GM12878 (cell line): ENCODE results near the gene PRKCB. TPM values are rescaled to one million over a fixed set of nuclear protein-coding genes. Genes with fewer than 3 reads are reported as not detected.

Source experiments
- ATAC-seq: fragments of 200-7000 bp; cut with Tn5 transposase; 3 replicates; pipeline ENCODE4 v1.9.1; 2020; ENCODE audit warnings: mild to moderate bottlenecking, moderate library complexity
- BruUV-seq: library from RNA; stranded (reverse); fragments of 400-500 nt; replicated peaks from 2 replicates; lab custom pipeline; 2021; lab: Mats Ljungman, UMichigan
- CTCF ChIA-PET: fragments of 300-600 bp; sonication (Branson Sonifier 250); formaldehyde crosslinking; extraction: SDS; loops from one replicate; lab custom pipeline; 2021; ENCODE audit warnings: inconsistent platforms; lab: Yijun Ruan, JAX
- POLR2A ChIA-PET: fragments of 350-600 bp; formaldehyde crosslinking; extraction: SDS; loops from one replicate; lab custom pipeline; 2021; ENCODE audit warnings: inconsistent platforms; lab: Charles Lee
- RAD21 ChIA-PET: fragments of 300-600 bp; sonication (Branson Sonifier 250); formaldehyde crosslinking; loops from one replicate; lab custom pipeline; 2023; ENCODE audit warnings: antibody characterized with exemption; ENCODE audit not compliant: unreplicated experiment; lab: Charles Lee
- SMC1A ChIA-PET: fragments of 300-600 bp; sonication (Branson Sonifier 250); formaldehyde crosslinking; loops from one replicate; lab custom pipeline; 2023; ENCODE audit not compliant: unreplicated experiment, uncharacterized antibody; lab: Charles Lee
- DNase-seq: peaks from one replicate; pipeline ENCODE4 v3.0.0-alpha.2; 2011; ENCODE audit warnings: low read depth, low spot score
- FAIRE-seq: peaks from 3 replicates; lab custom pipeline; 2011; peaks lifted over from hg19 to GRCh38; lab: Jason Lieb, UNC
- H2AFZ ChIP-seq: 2 replicates; pipeline ENCODE4 v1.6.0; 2011; ENCODE audit warnings: low read depth, low read length, control low read depth; ENCODE audit not compliant: control insufficient read depth
- H3K27ac ChIP-seq: 2 replicates; pipeline ENCODE4 v1.5.1; 2011; ENCODE audit warnings: control low read depth; ENCODE audit not compliant: control insufficient read depth, insufficient read depth
- H3K27me3 ChIP-seq, 2 experiments: replicated peaks in 1 of 2; 2 replicates each; pipeline versions ENCODE4 v1.6.0 to v1.6.1; 2011; ENCODE audit warnings: low read length in 1 of 2; ENCODE audit not compliant: control insufficient read depth in 2 of 2, insufficient read depth in 2 of 2
- H3K36me3 ChIP-seq, 2 experiments: 2 replicates each; pipeline ENCODE4 v1.5.1; 2011; ENCODE audit warnings: low read length in 1 of 2; ENCODE audit not compliant: control insufficient read depth in 2 of 2, insufficient read depth in 2 of 2
- H3K4me1 ChIP-seq: 2 replicates; pipeline ENCODE4 v1.6.1; 2011; ENCODE audit warnings: mild to moderate bottlenecking, low read length, moderate library complexity, mixed read lengths; ENCODE audit not compliant: control insufficient read depth, insufficient read depth
- H3K4me2 ChIP-seq: 2 replicates; pipeline ENCODE4 v1.6.0; 2011; ENCODE audit warnings: control low read depth; ENCODE audit not compliant: control insufficient read depth, insufficient read depth
- H3K4me3 ChIP-seq: fragments of 200-600 bp; sonication (generic); 2 replicates; pipeline ENCODE4 v1.5.1; 2016
- H3K79me2 ChIP-seq: 2 replicates; pipeline ENCODE4 v1.6.0; 2011; ENCODE audit warnings: low read length; ENCODE audit not compliant: control insufficient read depth, insufficient read depth
- H3K9ac ChIP-seq: 2 replicates; pipeline ENCODE4 v1.8.0; 2011; ENCODE audit warnings: low read length, control low read depth, mixed read lengths; ENCODE audit not compliant: control insufficient read depth, insufficient read depth
- H3K9me3 ChIP-seq: replicated peaks from 3 replicates; pipeline ENCODE4 v1.5.1; 2011; ENCODE audit warnings: mild to moderate bottlenecking, low read length; ENCODE audit not compliant: control insufficient read depth, insufficient read depth
- H4K20me1 ChIP-seq: 2 replicates; pipeline ENCODE4 v1.6.0; 2011; ENCODE audit not compliant: control insufficient read depth, insufficient read depth
- BCL11A ChIP-seq: IDR thresholded peaks from 2 replicates; pipeline ENCODE4 v1.6.1; 2011; ENCODE audit warnings: low read depth, low read length
- CREM ChIP-seq: IDR thresholded peaks from 2 replicates; pipeline ENCODE4 v1.6.1; 2014; ENCODE audit warnings: antibody characterized with exemption, low read depth
- FOXM1 ChIP-seq: IDR thresholded peaks from 2 replicates; pipeline ENCODE4 v1.6.1; 2012; ENCODE audit warnings: low read depth, mild to moderate bottlenecking, inconsistent platforms, low read length, moderate library complexity
- HDAC2 ChIP-seq: fragments of 200-600 bp; sonication (generic); IDR thresholded peaks from 2 replicates; pipeline ENCODE4 v1.6.1; 2017
- MYC ChIP-seq: IDR thresholded peaks from 2 replicates; pipeline ENCODE4 v1.6.1; 2011; ENCODE audit warnings: mild to moderate bottlenecking, low read length, moderate library complexity, inconsistent platforms; ENCODE audit not compliant: insufficient read depth, insufficient replicate concordance, insufficient read length, severe bottlenecking
- POLR2A ChIP-seq: IDR thresholded peaks from 2 replicates; pipeline ENCODE4 v1.6.1; 2011; ENCODE audit warnings: low read depth, mild to moderate bottlenecking, low read length
- PRDM15 ChIP-seq: fragments of 450-650 bp; formaldehyde crosslinking; IDR thresholded peaks from 2 replicates; pipeline ENCODE4 v1.4.0; 2020; ENCODE audit warnings: mild to moderate bottlenecking, moderate library complexity
- SRF ChIP-seq, 2 experiments: IDR thresholded peaks; 2 replicates each; pipeline ENCODE4 v1.6.1; 2011; ENCODE audit warnings: low read depth in 2 of 2, low read length in 2 of 2, mild to moderate bottlenecking in 1 of 2, moderate library complexity in 1 of 2
- TCF3 ChIP-seq: IDR thresholded peaks from 2 replicates; pipeline ENCODE4 v1.6.1; 2012; ENCODE audit warnings: low read depth, mild to moderate bottlenecking, low read length, borderline replicate concordance; ENCODE audit not compliant: insufficient read depth
- USF1 ChIP-seq: IDR thresholded peaks from 2 replicates; pipeline ENCODE4 v1.6.1; 2011; ENCODE audit warnings: borderline replicate concordance, low read depth, mild to moderate bottlenecking, moderate library complexity, mixed read lengths, low read length; ENCODE audit not compliant: insufficient read depth; ENCODE audit errors: extremely low read length
- ZNF622 ChIP-seq: fragments of 450-650 bp; IDR thresholded peaks from 2 replicates; pipeline ENCODE4 v1.6.1; 2017; ENCODE audit warnings: mild to moderate bottlenecking, inconsistent platforms
- WGBS: methylation state at CpG from one replicate; pipeline ENCODE4 v1.1.6; 2016; ENCODE audit warnings: low lambda C conversion rate; ENCODE audit not compliant: insufficient replicate concordance, insufficient coverage; ENCODE audit errors: missing lambda C conversion rate; 5-methylcytosine and 5-hydroxymethylcytosine counted together
- in situ Hi-C: fragments of 300-500 bp; cut with MboI; formaldehyde crosslinking; loops from 9 replicates; pipeline ENCODE4 v1.14.3; 2018; ENCODE audit warnings: mixed read lengths
- intact Hi-C: fragments of 100-400 bp; cut with micrococcal nuclease; formaldehyde crosslinking; loops from one replicate; pipeline ENCODE4 v1.14.2; 2022; ENCODE audit not compliant: unreplicated experiment
- polyA plus RNA-seq, 11 experiments: library from polyadenylated mRNA; depleted of rRNA in 4 of 11; unstranded in 6 of 11; stranded (reverse) in 5 of 11; fragments of >200 nt; fragmentation: Nextera tagmentation in 4 of 11; fragmentation: Illumina TruSeq in 1 of 11; extraction: Ambion mirVana in 4 of 11; extraction: Trizol in 1 of 11; gene quantifications; 1 replicate in 1 of 11; 2 replicates in 10 of 11; pipeline versions ENCODE4 v1.2.1 to v1.2.3, GENCODE V29; 2011 to 2016; ENCODE audit warnings: inconsistent platforms in 2 of 11, missing spikeins in 2 of 11, low read depth in 1 of 11
- total RNA-seq, 4 experiments: library from RNA; depleted of rRNA in 3 of 4; stranded (reverse); fragments of >200 nt in 3 of 4; fragmentation: Illumina TruSeq in 1 of 4; extraction: Trizol in 1 of 4; gene quantifications; 2 replicates each; pipeline versions ENCODE4 v1.2.1 to v1.2.3, GENCODE V29; 2013 to 2021

PRKCB gene
- total and polyA plus RNA-seq, 10 of the 15 experiments (the other 5 are each of a cell fraction or from before 2014, with no cell fraction given): 21.4 to 158 (median 97.3) TPM

DNA sequence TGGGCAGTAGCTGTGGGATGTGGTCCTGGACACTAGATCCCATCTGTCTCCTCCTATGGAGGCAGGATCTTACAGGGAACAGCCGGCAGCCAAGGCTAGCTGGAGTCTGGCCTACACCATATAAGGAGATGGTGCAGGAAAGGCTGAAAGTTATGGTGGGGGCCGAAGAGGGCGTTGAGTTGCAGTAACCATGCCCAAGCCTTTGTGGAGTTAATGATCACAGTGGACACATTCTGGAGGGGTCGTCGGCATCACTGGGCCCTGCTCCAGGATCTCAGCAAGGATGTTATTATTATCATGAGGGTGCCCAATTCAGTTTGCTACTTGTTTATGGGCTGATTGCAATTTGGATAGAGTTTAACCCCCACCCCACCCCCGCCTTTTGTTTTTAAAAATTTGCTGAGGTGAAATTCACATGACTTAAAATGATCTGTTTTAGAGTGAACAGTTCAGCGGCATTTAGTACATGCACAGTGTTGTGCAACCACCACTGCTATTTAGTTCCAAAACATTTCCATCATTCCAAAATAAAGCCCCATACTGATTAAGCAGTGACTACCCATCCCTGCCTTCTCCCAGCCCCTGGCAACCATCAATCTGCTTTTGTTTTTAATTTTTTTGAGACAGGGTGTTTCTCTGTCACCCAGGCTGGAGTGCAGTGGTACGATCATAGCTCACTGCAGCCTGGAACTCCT lies 236.0 kb downstream of the PRKCB start:
- H3K4me2 ChIP-seq: 0 out of 2 replicates have a peak overlapping the region, but pooled peaks have one; percentile 9
- FAIRE-seq (no peak), ATAC-seq (no peak), DNase-seq (no peak)
- TF ChIP-seq USF1 (no peak), MYC (no peak), FOXM1 (no peak), BCL11A (no peak), HDAC2 (no peak), ZNF622 (no peak), CREM (no peak), TCF3 (no peak), POLR2A (no peak), PRDM15 (CRISPR knock-in tag) (no peak), SRF (IDR thresholded peaks at IDR 0.05; ENCODE audit: low read depth in 2 of 2, low read length in 2 of 2) (no peak)
- peaks cover 21% of the 10 kb centered on the region for H3K4me1 ChIP-seq
- no TSS peak for BruUV-seq
- ChIA-PET SMC1A (interaction anchor here (1.0 to 2.8 kb wide), 8 partner anchors 12 to 270 kb away, joined by 3 to 17 read pairs (median 5); no protein-coding TSS in a partner anchor), POLR2A (no interaction called here), RAD21 (interaction anchor here (0.6 to 2.3 kb wide), 8 partner anchors 35 to 1154 kb away, joined by 3 to 14 read pairs (median 5); no protein-coding TSS in a partner anchor), CTCF (interaction anchor here (0.8 to 3.3 kb wide), 27 partner anchors 10 to 783 kb away, joined by 3 to 27 read pairs (median 4); no protein-coding TSS in a partner anchor)
- H3K4me3 ChIP-seq: no peak overlapping the region
- WGBS: 90% methylated on average over 8 of the region's 8 CpGs
- H3K27ac ChIP-seq: no peak overlapping the region
- no peak overlapping the region for H2AFZ ChIP-seq
- H3K36me3 ChIP-seq: peaks cover 4 to 5% of the 10 kb centered on the region in 2 experiments; a peak in 3 of 4 replicates
- H3K27me3 ChIP-seq: no peaks in the 10 kb centered on the region
- intact Hi-C loops (loop anchor here (10.0 kb wide), 1 partner anchor 433 kb away; no protein-coding TSS in a partner anchor), in situ Hi-C loops (no loop called here)
- no peak overlapping the region for H3K9ac ChIP-seq
- no peaks in the 10 kb centered on the region for H3K9me3 ChIP-seq
- no peaks in the 10 kb centered on the region for H3K79me2 ChIP-seq
- peaks cover 2% of the 10 kb centered on the region; the same call in 1 of the 2 replicates for H4K20me1 ChIP-seq
